Endothelial cell (in vitro differentiated cells): Measurements from ENCODE around the gene LCN2. TPM values are rescaled to one million over a fixed set of nuclear protein-coding genes. Genes with fewer than 3 reads are reported as not detected.

Experiments used
- DNase-seq: peaks from one replicate; pipeline ENCODE4 v3.0.0; 2021; ENCODE audit warnings: low spot score
- H3K27ac Mint-ChIP-seq: one replicate; pipeline ENCODE4 v1.8.0; 2021; ENCODE audit warnings: mixed read lengths, inconsistent platforms; ENCODE audit not compliant: unreplicated experiment
- H3K27me3 Mint-ChIP-seq: one replicate; pipeline ENCODE4 v1.8.0; 2021; ENCODE audit warnings: mild to moderate bottlenecking, moderate library complexity, mixed read lengths, inconsistent platforms; ENCODE audit not compliant: unreplicated experiment
- H3K36me3 Mint-ChIP-seq: one replicate; pipeline ENCODE4 v1.8.0; 2021; ENCODE audit warnings: mild to moderate bottlenecking, low read depth, mixed read lengths, inconsistent platforms; ENCODE audit not compliant: unreplicated experiment
- H3K4me1 Mint-ChIP-seq: one replicate; pipeline ENCODE4 v1.8.0; 2021; ENCODE audit warnings: mild to moderate bottlenecking, mixed read lengths, inconsistent platforms; ENCODE audit not compliant: unreplicated experiment
- H3K4me3 Mint-ChIP-seq: one replicate; pipeline ENCODE4 v1.8.0; 2021; ENCODE audit warnings: mild to moderate bottlenecking, mixed read lengths, inconsistent platforms; ENCODE audit not compliant: unreplicated experiment
- H3K9me3 Mint-ChIP-seq: one replicate; pipeline ENCODE4 v1.8.0; 2021; ENCODE audit warnings: mixed read lengths, inconsistent platforms; ENCODE audit not compliant: unreplicated experiment
- total RNA-seq: library from RNA; stranded (reverse); fragmentation: NEBNext Ultra II Directional; extraction: Animal tissue kit (Norgen Biotek cat#: 25700); gene quantifications from one replicate; pipeline ENCODE4 v1.2.1, GENCODE V29; 2021; ENCODE audit not compliant: unreplicated experiment
- TF ChIP-seq, protein P1 (sequence below): fragments of 200-600 bp; sonication (generic); IDR thresholded peaks from one replicate; pipeline ENCODE4 v1.5.0; 2021; ENCODE audit warnings: antibody characterized with exemption; ENCODE audit not compliant: unreplicated experiment

Gene LCN2
- total RNA-seq, 1 donor from 2014 or later: not detected

DNA sequence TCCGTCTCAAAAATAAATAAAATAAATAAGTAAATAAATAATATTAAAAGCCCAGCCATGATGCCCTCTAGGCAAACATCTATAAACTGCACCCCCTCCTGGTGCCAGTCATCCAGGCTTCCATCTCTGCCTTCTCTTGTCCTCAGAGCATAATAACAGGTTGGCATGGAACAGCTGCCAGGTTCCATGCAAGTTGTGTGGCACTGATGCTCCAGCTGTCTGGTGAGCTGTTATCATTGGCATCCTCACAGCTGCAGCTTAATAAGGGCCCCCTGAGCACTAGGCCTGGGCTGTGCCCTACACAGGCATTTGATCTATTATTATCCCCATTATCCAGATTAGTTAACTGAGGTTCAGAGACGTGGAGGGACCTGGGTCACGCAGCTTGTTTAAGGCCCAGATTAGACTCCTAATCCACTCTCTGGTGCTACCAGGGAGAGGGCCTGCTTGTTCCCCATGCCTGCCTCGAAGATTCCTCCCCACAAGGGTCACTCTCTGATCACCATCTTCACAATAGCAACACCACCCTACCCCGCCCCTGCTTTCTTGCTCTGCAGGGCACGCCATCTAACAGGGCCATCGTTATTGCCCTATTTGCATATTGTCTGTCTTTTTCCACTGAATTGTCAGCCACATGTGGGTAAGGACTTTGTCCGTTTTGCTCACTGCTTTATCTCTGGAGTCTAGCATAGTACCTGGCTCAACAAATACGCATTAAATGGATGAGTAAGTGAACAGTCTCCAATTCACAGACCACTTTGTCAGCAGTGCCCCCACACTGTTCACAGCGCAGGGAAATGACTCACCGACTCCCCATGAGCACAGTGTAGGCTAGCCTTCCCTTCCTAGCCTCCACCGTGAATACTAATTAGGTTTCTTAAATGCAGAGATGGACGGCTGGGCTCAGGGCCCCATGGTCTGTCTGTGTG lies 52.5 kb downstream of the LCN2 start:
- Mint-ChIP-seq H3K27ac (no peak overlapping the region), H3K36me3 (peaks cover 10% of the 10 kb centered on the region), H3K9me3 (no peaks in the 10 kb centered on the region), H3K27me3 (peaks cover 11% of the 10 kb centered on the region), H3K4me1 (peaks cover 12% of the 10 kb centered on the region), H3K4me3 (no peak overlapping the region)
- TF ChIP-seq, protein P1, sequence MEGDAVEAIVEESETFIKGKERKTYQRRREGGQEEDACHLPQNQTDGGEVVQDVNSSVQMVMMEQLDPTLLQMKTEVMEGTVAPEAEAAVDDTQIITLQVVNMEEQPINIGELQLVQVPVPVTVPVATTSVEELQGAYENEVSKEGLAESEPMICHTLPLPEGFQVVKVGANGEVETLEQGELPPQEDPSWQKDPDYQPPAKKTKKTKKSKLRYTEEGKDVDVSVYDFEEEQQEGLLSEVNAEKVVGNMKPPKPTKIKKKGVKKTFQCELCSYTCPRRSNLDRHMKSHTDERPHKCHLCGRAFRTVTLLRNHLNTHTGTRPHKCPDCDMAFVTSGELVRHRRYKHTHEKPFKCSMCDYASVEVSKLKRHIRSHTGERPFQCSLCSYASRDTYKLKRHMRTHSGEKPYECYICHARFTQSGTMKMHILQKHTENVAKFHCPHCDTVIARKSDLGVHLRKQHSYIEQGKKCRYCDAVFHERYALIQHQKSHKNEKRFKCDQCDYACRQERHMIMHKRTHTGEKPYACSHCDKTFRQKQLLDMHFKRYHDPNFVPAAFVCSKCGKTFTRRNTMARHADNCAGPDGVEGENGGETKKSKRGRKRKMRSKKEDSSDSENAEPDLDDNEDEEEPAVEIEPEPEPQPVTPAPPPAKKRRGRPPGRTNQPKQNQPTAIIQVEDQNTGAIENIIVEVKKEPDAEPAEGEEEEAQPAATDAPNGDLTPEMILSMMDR: no peak
- DNase-seq: no peak

DNA sequence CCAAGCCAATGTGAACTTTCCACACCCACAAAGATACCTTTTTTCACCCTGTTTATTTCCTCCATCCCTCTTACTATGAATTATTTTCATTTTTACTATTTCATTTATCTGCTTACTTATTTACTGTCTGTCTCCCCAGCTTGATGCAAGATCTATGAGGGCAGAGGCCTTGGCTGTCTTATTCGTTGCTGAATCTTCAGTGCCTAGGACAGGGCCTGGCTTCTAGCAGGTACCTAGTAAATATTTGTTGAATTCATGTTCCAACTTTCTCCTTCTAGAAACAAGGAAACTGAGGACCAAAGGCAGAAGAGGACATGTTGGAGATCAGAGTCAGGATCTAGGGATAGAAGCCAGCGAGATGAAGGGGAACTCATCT lies 53.4 kb downstream of the LCN2 start:
- H3K4me1 Mint-ChIP-seq: peaks cover 16% of the 10 kb centered on the region
- H3K9me3 Mint-ChIP-seq: no peaks in the 10 kb centered on the region
- H3K36me3 Mint-ChIP-seq: peaks cover 10% of the 10 kb centered on the region
- peak overlapping the region; percentile 42 for H3K27ac Mint-ChIP-seq
- DNase-seq: no peak
- H3K27me3 Mint-ChIP-seq: peaks cover 14% of the 10 kb centered on the region
- peak overlapping the region; percentile 89 for H3K4me3 Mint-ChIP-seq
- TF ChIP-seq, protein P1: no peak

Other genes starting within 250 kb of the LCN2 start
- 80.0 TPM for gene ST6GALNAC6, start 249.8 kb upstream of the LCN2 start, total RNA-seq
- gene ST6GALNAC4, start 232.4 kb upstream of the LCN2 start, total RNA-seq: 25.0 TPM
- 2.4 TPM for gene PIP5KL1, start 218.7 kb upstream of the LCN2 start, total RNA-seq
- gene DPM2, start 211.6 kb upstream of the LCN2 start, total RNA-seq: 31.5 TPM
- 27.3 TPM for gene EEIG1, start 168.5 kb upstream of the LCN2 start, total RNA-seq
- 9.9 TPM for gene NAIF1, start 82.1 kb upstream of the LCN2 start, total RNA-seq
- 8.5 TPM for gene SLC25A25, start 81.2 kb upstream of the LCN2 start, total RNA-seq
- gene PTGES2, start 21.7 kb upstream of the LCN2 start, total RNA-seq: 39.8 TPM
- 62.1 TPM for gene BBLN, start 10.8 kb downstream of the LCN2 start, total RNA-seq
- 156 TPM for gene CIZ1, start 42.1 kb downstream of the LCN2 start, total RNA-seq
- 8.0 TPM for gene DNM1, start 53.9 kb downstream of the LCN2 start, total RNA-seq
- gene GOLGA2, start 126.6 kb downstream of the LCN2 start, total RNA-seq: 69.4 TPM
- 26.8 TPM for gene SWI5, start 126.8 kb downstream of the LCN2 start, total RNA-seq
- gene TRUB2, start 173.0 kb downstream of the LCN2 start, total RNA-seq: 25.8 TPM
- gene COQ4, start 173.4 kb downstream of the LCN2 start, total RNA-seq: 46.6 TPM
- gene SLC27A4, start 191.1 kb downstream of the LCN2 start, total RNA-seq: 23.0 TPM
- 96.1 TPM for gene URM1, start 221.9 kb downstream of the LCN2 start, total RNA-seq